Measurements from ENCODE around the gene CENPP. TPM values are rescaled to one million over a fixed set of nuclear protein-coding genes. Genes with fewer than 3 reads are reported as not detected.
"Not testable (repeated sequence)": the region's sequence is repeated elsewhere in the genome, so short reads cannot be mapped to it uniquely, and the experiment has no call there.

The CENPP gene
- total RNA-seq, 1 donor from 2014 or later = 7.7 TPM

GRCh38 chr9:92406477-92406876 is 80.7 kb downstream of the CENPP start:
- DNase-seq (ENCODE audit: low spot score) = no peak
- no peak overlapping the region for H3K4me3 Mint-ChIP-seq (ENCODE audit: unreplicated experiment)
- H3K9me3 Mint-ChIP-seq (ENCODE audit: low read depth) = peaks cover 3% of the 10 kb centered on the region
- TF ChIP-seq CTCF (IDR thresholded peaks at IDR 0.05) = no peak
- no peaks in the 10 kb centered on the region for H3K27me3 Mint-ChIP-seq (ENCODE audit: low read depth)
- peak overlapping the region; percentile 3 for H3K27ac Mint-ChIP-seq (ENCODE audit: unreplicated experiment)
- peaks cover 71% of the 10 kb centered on the region for H3K4me1 Mint-ChIP-seq (ENCODE audit: low read depth)
- no peaks in the 10 kb centered on the region for H3K36me3 Mint-ChIP-seq (ENCODE audit: low read depth)

GRCh38 chr9:92407818-92408217 is 82.1 kb downstream of the CENPP start:
- no peak for DNase-seq (ENCODE audit: low spot score)
- Mint-ChIP-seq H3K9me3 (ENCODE audit: low read depth) (no peaks in the 10 kb centered on the region), H3K27ac (ENCODE audit: unreplicated experiment) (no peak overlapping the region), H3K36me3 (ENCODE audit: low read depth) (no peaks in the 10 kb centered on the region), H3K4me1 (ENCODE audit: low read depth) (peaks cover 63% of the 10 kb centered on the region), H3K4me3 (ENCODE audit: unreplicated experiment) (no peak overlapping the region), H3K27me3 (ENCODE audit: low read depth) (no peaks in the 10 kb centered on the region)
- no peak for TF ChIP-seq CTCF (IDR thresholded peaks at IDR 0.05)

- no peak for TF ChIP-seq CTCF (IDR thresholded peaks at IDR 0.05)
- Mint-ChIP-seq H3K4me1 (ENCODE audit: low read depth) (peaks cover 56% of the 10 kb centered on the region), H3K27ac (ENCODE audit: unreplicated experiment) (no peak overlapping the region), H3K9me3 (ENCODE audit: low read depth) (no peaks in the 10 kb centered on the region), H3K36me3 (ENCODE audit: low read depth) (no peaks in the 10 kb centered on the region), H3K4me3 (ENCODE audit: unreplicated experiment) (no peak overlapping the region), H3K27me3 (ENCODE audit: low read depth) (no peaks in the 10 kb centered on the region)
- DNase-seq (ENCODE audit: low spot score) = no peak
Measured at GRCh38 chr9:92408747-92409478, 83.2 kb downstream of the CENPP start.

- not testable (repeated sequence) for H3K27me3 Mint-ChIP-seq (ENCODE audit: low read depth); H3K4me3 Mint-ChIP-seq (ENCODE audit: unreplicated experiment)
Measured at GRCh38 chr9:92411157-92411556, 85.4 kb downstream of the CENPP start.

GRCh38 chr9:92414566-92414965 is 88.8 kb downstream of the CENPP start:
- no peaks in the 10 kb centered on the region for H3K9me3 Mint-ChIP-seq (ENCODE audit: low read depth)
- H3K36me3 Mint-ChIP-seq (ENCODE audit: low read depth) = peaks cover 3% of the 10 kb centered on the region
- TF ChIP-seq CTCF (IDR thresholded peaks at IDR 0.05) = no peak
- no peak for DNase-seq (ENCODE audit: low spot score)
- H3K4me1 Mint-ChIP-seq (ENCODE audit: low read depth) = peaks cover 31% of the 10 kb centered on the region
- no peaks in the 10 kb centered on the region for H3K27me3 Mint-ChIP-seq (ENCODE audit: low read depth)
- no peak overlapping the region for H3K4me3 Mint-ChIP-seq (ENCODE audit: unreplicated experiment)
- H3K27ac Mint-ChIP-seq (ENCODE audit: unreplicated experiment) = no peak overlapping the region

More at GRCh38 chr9:92411157-92411556, 85.4 kb downstream of the CENPP start:
- peaks cover 47% of the 10 kb centered on the region for H3K4me1 Mint-ChIP-seq (ENCODE audit: low read depth)
- not testable (repeated sequence) for H3K9me3 Mint-ChIP-seq (ENCODE audit: low read depth); DNase-seq (ENCODE audit: low spot score); H3K36me3 Mint-ChIP-seq (ENCODE audit: low read depth)
- H3K27ac Mint-ChIP-seq (ENCODE audit: unreplicated experiment) = peak overlapping the region; percentile 82
